Endothelial cell (in vitro differentiated cells): ENCODE results near the gene RFESD. TPM values are rescaled to one million over a fixed set of nuclear protein-coding genes. Genes with fewer than 3 reads are reported as not detected.
A peak's percentile ranks its signal among the peaks of the same experiment; 100 is the strongest.
"Not testable (repeated sequence)": the region's sequence is repeated elsewhere in the genome, so short reads cannot be mapped to it uniquely, and the experiment has no call there.

Source experiments
- DNase-seq: peaks from one replicate; pipeline ENCODE4 v3.0.0; 2021; ENCODE audit warnings: low spot score
- H3K27ac Mint-ChIP-seq: one replicate; pipeline ENCODE4 v1.8.0; 2021; ENCODE audit warnings: mixed read lengths, inconsistent platforms; ENCODE audit not compliant: unreplicated experiment
- H3K27me3 Mint-ChIP-seq: one replicate; pipeline ENCODE4 v1.8.0; 2021; ENCODE audit warnings: mild to moderate bottlenecking, moderate library complexity, mixed read lengths, inconsistent platforms; ENCODE audit not compliant: unreplicated experiment
- H3K36me3 Mint-ChIP-seq: one replicate; pipeline ENCODE4 v1.8.0; 2021; ENCODE audit warnings: mild to moderate bottlenecking, low read depth, mixed read lengths, inconsistent platforms; ENCODE audit not compliant: unreplicated experiment
- H3K4me1 Mint-ChIP-seq: one replicate; pipeline ENCODE4 v1.8.0; 2021; ENCODE audit warnings: mild to moderate bottlenecking, mixed read lengths, inconsistent platforms; ENCODE audit not compliant: unreplicated experiment
- H3K4me3 Mint-ChIP-seq: one replicate; pipeline ENCODE4 v1.8.0; 2021; ENCODE audit warnings: mild to moderate bottlenecking, mixed read lengths, inconsistent platforms; ENCODE audit not compliant: unreplicated experiment
- H3K9me3 Mint-ChIP-seq: one replicate; pipeline ENCODE4 v1.8.0; 2021; ENCODE audit warnings: mixed read lengths, inconsistent platforms; ENCODE audit not compliant: unreplicated experiment
- total RNA-seq: library from RNA; stranded (reverse); fragmentation: NEBNext Ultra II Directional; extraction: Animal tissue kit (Norgen Biotek cat#: 25700); gene quantifications from one replicate; pipeline ENCODE4 v1.2.1, GENCODE V29; 2021; ENCODE audit not compliant: unreplicated experiment
- TF ChIP-seq, protein P1 (sequence below): fragments of 200-600 bp; sonication (generic); IDR thresholded peaks from one replicate; pipeline ENCODE4 v1.5.0; 2021; ENCODE audit warnings: antibody characterized with exemption; ENCODE audit not compliant: unreplicated experiment

The RFESD gene
- total RNA-seq, 1 donor from 2014 or later: 0.97 TPM

DNA sequence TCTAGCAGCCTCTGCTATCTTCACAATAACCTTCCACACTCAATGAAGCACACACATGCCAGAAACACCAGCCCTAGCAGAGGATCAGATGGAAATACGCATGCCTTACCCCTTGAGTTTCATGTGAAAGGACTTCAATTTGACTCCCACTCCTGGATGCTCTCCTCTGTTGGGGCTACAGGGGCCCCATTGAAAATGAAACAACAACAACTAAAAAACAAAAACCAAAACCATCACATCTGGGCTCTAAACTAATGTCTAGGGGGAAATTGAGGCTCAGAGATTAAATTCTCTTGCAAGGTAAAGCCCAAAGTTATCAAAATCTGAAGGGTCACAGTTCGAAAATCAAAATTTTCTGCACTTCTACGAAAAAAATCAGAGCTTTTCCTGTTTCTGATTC is 7.9 kb upstream of the RFESD start:
- no peaks in the 10 kb centered on the region for H3K9me3 Mint-ChIP-seq
- peaks cover 1% of the 10 kb centered on the region for H3K27me3 Mint-ChIP-seq
- TF ChIP-seq, protein P1, sequence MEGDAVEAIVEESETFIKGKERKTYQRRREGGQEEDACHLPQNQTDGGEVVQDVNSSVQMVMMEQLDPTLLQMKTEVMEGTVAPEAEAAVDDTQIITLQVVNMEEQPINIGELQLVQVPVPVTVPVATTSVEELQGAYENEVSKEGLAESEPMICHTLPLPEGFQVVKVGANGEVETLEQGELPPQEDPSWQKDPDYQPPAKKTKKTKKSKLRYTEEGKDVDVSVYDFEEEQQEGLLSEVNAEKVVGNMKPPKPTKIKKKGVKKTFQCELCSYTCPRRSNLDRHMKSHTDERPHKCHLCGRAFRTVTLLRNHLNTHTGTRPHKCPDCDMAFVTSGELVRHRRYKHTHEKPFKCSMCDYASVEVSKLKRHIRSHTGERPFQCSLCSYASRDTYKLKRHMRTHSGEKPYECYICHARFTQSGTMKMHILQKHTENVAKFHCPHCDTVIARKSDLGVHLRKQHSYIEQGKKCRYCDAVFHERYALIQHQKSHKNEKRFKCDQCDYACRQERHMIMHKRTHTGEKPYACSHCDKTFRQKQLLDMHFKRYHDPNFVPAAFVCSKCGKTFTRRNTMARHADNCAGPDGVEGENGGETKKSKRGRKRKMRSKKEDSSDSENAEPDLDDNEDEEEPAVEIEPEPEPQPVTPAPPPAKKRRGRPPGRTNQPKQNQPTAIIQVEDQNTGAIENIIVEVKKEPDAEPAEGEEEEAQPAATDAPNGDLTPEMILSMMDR: no peak
- H3K4me3 Mint-ChIP-seq: no peak overlapping the region
- H3K36me3 Mint-ChIP-seq: no peaks in the 10 kb centered on the region
- no peaks in the 10 kb centered on the region for H3K4me1 Mint-ChIP-seq
- DNase-seq: no peak
- no peak overlapping the region for H3K27ac Mint-ChIP-seq

- Mint-ChIP-seq H3K4me1 (peaks cover 7% of the 10 kb centered on the region), H3K27ac (no peak overlapping the region), H3K27me3 (peaks cover 1% of the 10 kb centered on the region), H3K9me3 (no peaks in the 10 kb centered on the region), H3K36me3 (no peaks in the 10 kb centered on the region), H3K4me3 (no peak overlapping the region)
- TF ChIP-seq, protein P1: no peak
- no peak for DNase-seq
Observed at GRCh38 chr5:95641741-95642220, 4.8 kb upstream of the RFESD start.

GRCh38 chr5:95643152-95643551 is 3.4 kb upstream of the RFESD start:
- TF ChIP-seq, protein P1: no peak
- DNase-seq: no peak
- H3K27ac Mint-ChIP-seq: no peak overlapping the region
- H3K4me3 Mint-ChIP-seq: no peak overlapping the region
- H3K4me1 Mint-ChIP-seq: peaks cover 7% of the 10 kb centered on the region
- no peaks in the 10 kb centered on the region for H3K9me3 Mint-ChIP-seq
- peaks cover 1% of the 10 kb centered on the region for H3K27me3 Mint-ChIP-seq
- H3K36me3 Mint-ChIP-seq: no peaks in the 10 kb centered on the region

DNA sequence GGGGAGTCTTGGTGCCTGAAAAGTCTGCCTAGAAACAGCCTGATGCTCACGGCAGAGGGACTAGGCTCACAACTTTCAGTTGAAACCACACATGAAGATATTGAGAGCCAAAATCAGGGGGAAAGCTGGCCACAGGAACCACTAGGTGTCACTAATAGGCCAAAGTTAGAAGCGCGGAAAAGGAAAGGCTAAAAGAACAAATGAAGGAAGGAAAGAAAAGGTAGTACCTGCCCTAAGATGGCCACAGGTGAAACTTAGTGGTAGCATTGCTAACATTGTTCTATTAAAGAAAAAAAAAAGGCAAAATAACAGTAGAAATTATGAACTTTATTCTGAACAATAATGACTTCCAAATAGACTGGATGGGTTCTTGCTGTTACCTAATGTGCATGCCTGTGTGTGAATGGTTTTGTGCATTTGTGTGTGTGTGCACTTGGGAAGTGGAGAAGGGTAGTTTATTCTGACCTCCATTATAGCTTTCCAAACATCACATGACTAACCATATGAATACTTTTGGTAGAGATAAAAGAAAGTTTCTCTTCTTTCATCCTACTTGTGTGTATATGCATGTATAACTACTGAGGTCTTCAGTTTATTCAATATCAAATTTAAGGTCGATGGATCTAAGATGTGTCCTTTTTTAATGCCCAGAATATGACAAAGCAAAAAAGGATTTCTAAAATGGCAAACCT is 2.1 kb upstream of the RFESD start:
- TF ChIP-seq, protein P1: peak; percentile 48

DNA sequence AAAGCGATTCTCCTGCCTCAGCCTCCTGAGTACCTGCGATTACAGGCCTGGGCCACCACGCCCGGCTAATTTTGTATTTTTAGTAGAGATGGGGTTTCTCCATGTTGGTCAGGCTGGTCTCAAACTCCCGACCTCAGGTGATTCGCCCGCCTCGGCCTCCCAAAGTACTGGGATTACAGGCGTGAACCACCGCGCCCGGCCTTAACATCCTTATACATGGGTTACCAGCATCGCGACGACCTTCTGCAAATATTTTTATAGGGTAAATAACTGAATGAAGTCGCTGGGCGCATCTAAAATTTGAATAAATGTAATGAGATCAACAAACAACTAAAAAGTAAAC is 380 bp upstream of the RFESD start:
- not testable (repeated sequence) for H3K27ac Mint-ChIP-seq, H3K27me3 Mint-ChIP-seq, H3K36me3 Mint-ChIP-seq, DNase-seq, H3K4me1 Mint-ChIP-seq, H3K9me3 Mint-ChIP-seq
- peak overlapping the region; percentile 54 for H3K4me3 Mint-ChIP-seq

More for the DNA sequence above, 2.1 kb upstream of the RFESD start:
- Mint-ChIP-seq H3K27ac (no peak overlapping the region), H3K4me1 (peaks cover 7% of the 10 kb centered on the region), H3K27me3 (no peaks in the 10 kb centered on the region), H3K9me3 (no peaks in the 10 kb centered on the region), H3K36me3 (no peaks in the 10 kb centered on the region), H3K4me3 (no peak overlapping the region)
- peak; percentile 30 for DNase-seq
